Breast epithelium (tissue), 3 donors: ENCODE results near the gene APOL6.

Experiments
- CTCF ChIP-seq, 3 donors: fragments of 450-650 bp; IDR thresholded peaks; one replicate each; pipeline ENCODE4 v1.5.1; 2016 to 2017; ENCODE audit warnings: antibody characterized with exemption in 3 of 3, mild to moderate bottlenecking in 3 of 3, moderate library complexity in 3 of 3
- POLR2AphosphoS5 ChIP-seq, 3 donors: sonication (generic); formaldehyde crosslinking; IDR thresholded peaks; one replicate each; pipeline ENCODE4 v1.6.1; 2017; ENCODE audit warnings: antibody characterized with exemption in 3 of 3

GRCh38 chr22:35616043-35616442, 32.2 kb upstream of the APOL6 start:
- no peak for TF ChIP-seq CTCF (IDR thresholded peaks at IDR 0.05)
- no peak for TF ChIP-seq POLR2AphosphoS5 (IDR thresholded peaks at IDR 0.05)
